Osteocyte (in vitro differentiated cells): ENCODE results near the gene ST3GAL6. TPM values are rescaled to one million over a fixed set of nuclear protein-coding genes. Genes with fewer than 3 reads are reported as not detected.

ENCODE experiments used
- DNase-seq: peaks from one replicate; pipeline ENCODE4 v3.0.0; 2021; ENCODE audit warnings: mixed read lengths; ENCODE audit not compliant: unreplicated experiment; ENCODE audit errors: extremely low spot score
- H3K27ac Mint-ChIP-seq: one replicate; pipeline ENCODE4 v1.8.0; 2021; ENCODE audit warnings: mild to moderate bottlenecking, mixed read lengths; ENCODE audit not compliant: unreplicated experiment
- H3K27me3 Mint-ChIP-seq: one replicate; pipeline ENCODE4 v1.8.0; 2021; ENCODE audit warnings: mixed read lengths; ENCODE audit not compliant: unreplicated experiment
- H3K36me3 Mint-ChIP-seq: one replicate; pipeline ENCODE4 v1.8.0; 2021; ENCODE audit warnings: mixed read lengths; ENCODE audit not compliant: unreplicated experiment
- H3K4me1 Mint-ChIP-seq: one replicate; pipeline ENCODE4 v1.8.0; 2021; ENCODE audit warnings: mixed read lengths; ENCODE audit not compliant: unreplicated experiment
- H3K4me3 Mint-ChIP-seq: one replicate; pipeline ENCODE4 v1.8.0; 2021; ENCODE audit warnings: mild to moderate bottlenecking, moderate library complexity, mixed read lengths; ENCODE audit not compliant: unreplicated experiment
- H3K9me3 Mint-ChIP-seq: one replicate; pipeline ENCODE4 v1.8.0; 2021; ENCODE audit warnings: mixed read lengths; ENCODE audit not compliant: unreplicated experiment
- CTCF ChIP-seq: fragments of 200-600 bp; sonication (generic); IDR thresholded peaks from 2 replicates; pipeline ENCODE4 v1.5.0; 2021; ENCODE audit warnings: antibody characterized with exemption, mild to moderate bottlenecking, moderate library complexity
- total RNA-seq: library from RNA; stranded (reverse); gene quantifications from 2 replicates; pipeline ENCODE4 v1.2.1, GENCODE V29; 2021

The ST3GAL6 gene
- total RNA-seq, 1 donor from 2014 or later, result 8.0 TPM

- Mint-ChIP-seq H3K27me3 (peaks cover 2% of the 10 kb centered on the region), H3K4me3 (no peak overlapping the region)
- TF ChIP-seq CTCF, result no peak
Observed at GRCh38 chr3:98735761-98736269, 27.3 kb upstream of the ST3GAL6 start.

GRCh38 chr3:98737301-98737700, 25.8 kb upstream of the ST3GAL6 start:
- DNase-seq, result no peak
- Mint-ChIP-seq H3K4me3 (no peak overlapping the region), H3K27me3 (peaks cover 2% of the 10 kb centered on the region), H3K9me3 (no peaks in the 10 kb centered on the region), H3K27ac (no peak overlapping the region), H3K4me1 (peaks cover 13% of the 10 kb centered on the region), H3K36me3 (peaks cover 5% of the 10 kb centered on the region)
- TF ChIP-seq CTCF, result no peak

More at GRCh38 chr3:98735761-98736269, 27.3 kb upstream of the ST3GAL6 start:
- H3K27ac Mint-ChIP-seq, result no peak overlapping the region
- H3K9me3 Mint-ChIP-seq, result no peaks in the 10 kb centered on the region
- H3K36me3 Mint-ChIP-seq, result peaks cover 5% of the 10 kb centered on the region
- H3K4me1 Mint-ChIP-seq, result peaks cover 16% of the 10 kb centered on the region
- DNase-seq, result no peak

- H3K27me3 Mint-ChIP-seq, result peaks cover 2% of the 10 kb centered on the region
- no peak for TF ChIP-seq CTCF
- no peak for DNase-seq
- H3K36me3 Mint-ChIP-seq, result peaks cover 5% of the 10 kb centered on the region
- peaks cover 2% of the 10 kb centered on the region for H3K4me1 Mint-ChIP-seq
- H3K27ac Mint-ChIP-seq, result no peak overlapping the region
- no peaks in the 10 kb centered on the region for H3K9me3 Mint-ChIP-seq
- H3K4me3 Mint-ChIP-seq, result no peak overlapping the region
Observed at GRCh38 chr3:98739266-98739665, 23.9 kb upstream of the ST3GAL6 start.

- peaks cover 2% of the 10 kb centered on the region for H3K27me3 Mint-ChIP-seq
- DNase-seq, result no peak
- H3K9me3 Mint-ChIP-seq, result no peaks in the 10 kb centered on the region
- no peak overlapping the region for H3K27ac Mint-ChIP-seq
- no peak for TF ChIP-seq CTCF
- no peaks in the 10 kb centered on the region for H3K4me1 Mint-ChIP-seq
- H3K4me3 Mint-ChIP-seq, result no peak overlapping the region
- peaks cover 5% of the 10 kb centered on the region for H3K36me3 Mint-ChIP-seq
Observed at GRCh38 chr3:98740324-98740723, 22.8 kb upstream of the ST3GAL6 start.

GRCh38 chr3:98741121-98741716, 21.9 kb upstream of the ST3GAL6 start:
- DNase-seq, result no peak
- H3K4me1 Mint-ChIP-seq, result no peaks in the 10 kb centered on the region
- no peak overlapping the region for H3K27ac Mint-ChIP-seq
- H3K36me3 Mint-ChIP-seq, result peaks cover 4% of the 10 kb centered on the region
- H3K4me3 Mint-ChIP-seq, result no peak overlapping the region
- no peaks in the 10 kb centered on the region for H3K9me3 Mint-ChIP-seq
- TF ChIP-seq CTCF, result no peak
- H3K27me3 Mint-ChIP-seq, result peaks cover 3% of the 10 kb centered on the region
